Colon (tissue), 2 donors: ENCODE measurements around the gene RAPSN.

Experiments
- FAIRE-seq: peaks from 2 replicates; lab custom pipeline; 2012; peaks lifted over from hg19 to GRCh38; lab: Jason Lieb, UNC
- donor health status: control.
- donor health status: control.

The RAPSN gene

DNA sequence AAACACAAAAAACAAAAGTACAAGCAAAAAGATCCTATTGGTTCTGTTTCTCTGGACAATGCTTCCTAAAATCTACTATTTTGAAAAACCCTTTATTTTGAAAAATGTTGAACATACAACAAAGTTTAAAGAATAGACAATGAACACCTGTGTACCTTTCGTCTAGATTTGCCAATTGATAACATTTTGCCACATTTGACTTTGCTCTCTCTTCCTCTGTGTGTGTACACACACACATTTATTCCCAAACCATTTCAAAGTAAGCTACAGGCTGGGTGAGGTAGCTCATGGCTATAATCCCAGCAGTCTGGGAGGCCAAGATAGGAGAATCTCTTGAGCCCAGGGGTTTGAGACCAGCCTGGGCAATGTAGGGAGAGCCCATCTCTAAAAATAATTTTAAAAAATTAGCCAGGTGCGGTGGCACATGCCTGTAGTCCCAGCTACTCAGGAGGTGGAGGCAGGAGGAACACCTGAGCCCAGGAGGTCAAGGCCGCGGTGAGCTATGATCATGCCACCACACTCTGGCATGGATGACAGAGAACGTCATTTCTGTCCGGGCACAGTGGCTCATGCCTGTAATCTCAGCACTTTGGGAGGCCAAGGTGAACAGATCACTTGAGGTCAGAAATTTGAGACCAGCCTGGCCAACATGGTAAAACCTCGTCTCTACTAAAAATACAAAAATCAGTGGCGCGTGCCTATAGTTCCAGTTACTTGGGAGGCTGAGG is 17.4 kb downstream of the RAPSN start:
- FAIRE-seq, result no peak

DNA sequence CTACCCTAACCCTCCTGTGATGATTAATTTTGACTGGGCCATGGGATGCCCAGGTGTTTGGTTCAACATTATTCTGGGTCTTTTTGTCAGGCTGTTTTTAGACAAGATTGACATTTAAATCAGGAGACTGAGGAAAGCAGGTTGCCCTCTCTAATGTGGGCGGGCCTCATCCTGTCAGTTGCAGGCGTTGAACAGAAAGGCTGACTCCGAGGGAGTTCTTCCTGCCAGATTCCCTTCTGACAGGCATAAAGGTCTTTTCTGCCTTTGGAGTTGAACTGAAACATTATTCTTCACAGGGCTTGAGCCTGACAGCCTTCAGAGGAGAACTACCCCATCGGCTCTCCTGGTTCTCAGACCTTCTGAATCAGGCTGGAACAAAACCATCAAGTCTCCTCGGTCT is 18.4 kb downstream of the RAPSN start:
- FAIRE-seq, result no peak

DNA sequence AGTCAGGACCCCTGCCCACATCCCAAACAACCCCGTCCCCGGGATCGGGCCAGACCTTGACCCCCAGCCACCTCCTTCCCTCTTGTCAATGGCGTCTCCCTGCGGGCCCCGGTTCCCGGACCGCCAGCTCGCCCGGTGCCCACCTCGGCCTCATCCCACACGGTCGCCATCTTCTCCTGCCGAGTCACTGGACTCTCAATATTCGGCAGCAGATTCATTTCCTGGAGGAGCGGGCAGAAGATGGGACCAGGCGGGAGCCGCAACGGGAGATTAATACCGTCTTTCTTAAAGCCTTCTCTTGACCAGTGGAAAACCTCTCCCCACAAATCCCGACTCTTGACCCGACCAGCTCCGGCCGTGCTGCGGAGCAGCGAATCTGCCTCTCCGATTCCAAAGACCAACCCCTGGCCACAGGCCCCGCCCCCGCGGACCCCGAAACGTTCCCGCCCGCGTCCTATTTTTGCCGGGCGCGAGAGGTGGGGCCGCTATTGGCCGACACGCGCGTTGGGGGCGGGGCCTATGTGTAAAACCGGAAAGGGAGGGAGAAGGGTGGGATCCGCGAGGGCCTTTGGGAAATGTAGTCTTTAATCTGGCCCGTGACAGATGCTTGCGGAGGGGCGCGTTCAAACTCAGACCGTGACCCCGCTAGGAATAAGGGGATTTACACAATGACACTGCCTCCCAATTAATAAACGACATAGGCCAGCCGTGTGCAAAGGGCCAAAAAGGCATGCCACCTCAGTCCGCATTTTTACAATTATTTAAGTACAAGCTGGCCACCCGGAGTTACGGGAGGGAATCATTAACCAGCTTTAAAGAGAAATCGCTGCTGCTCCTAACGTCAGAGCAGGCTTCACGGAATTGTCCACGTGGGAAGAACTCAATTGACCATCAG is 22.6 kb downstream of the RAPSN start, which contains the start of gene PSMC3:
Gene PSMC3 (minus strand): TSS at position 378 of the 895 bp plus-strand sequence. CDS start 160 bp downstream, at position 218.
- peak; percentile 71 for FAIRE-seq

DNA sequence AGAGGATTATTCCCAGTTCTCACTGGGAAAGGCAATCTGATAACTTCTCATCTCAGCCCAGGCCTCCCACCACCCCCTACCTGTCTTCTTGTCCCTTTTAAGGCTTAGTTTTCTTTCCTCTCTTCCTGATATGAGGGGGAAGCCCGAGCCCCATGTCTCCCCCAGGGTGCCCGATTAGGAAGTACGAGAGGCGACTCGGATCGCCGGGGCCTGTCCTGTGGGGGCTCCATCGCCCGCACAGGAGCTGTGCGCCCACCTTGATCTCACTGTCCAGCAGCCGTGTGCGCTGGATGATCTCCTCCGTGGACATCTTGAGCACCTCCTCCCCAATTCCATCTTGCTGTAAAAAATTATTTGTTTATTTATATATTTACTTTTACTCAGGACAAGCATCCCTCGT is 23.3 kb downstream of the RAPSN start:
- FAIRE-seq, result no peak

DNA sequence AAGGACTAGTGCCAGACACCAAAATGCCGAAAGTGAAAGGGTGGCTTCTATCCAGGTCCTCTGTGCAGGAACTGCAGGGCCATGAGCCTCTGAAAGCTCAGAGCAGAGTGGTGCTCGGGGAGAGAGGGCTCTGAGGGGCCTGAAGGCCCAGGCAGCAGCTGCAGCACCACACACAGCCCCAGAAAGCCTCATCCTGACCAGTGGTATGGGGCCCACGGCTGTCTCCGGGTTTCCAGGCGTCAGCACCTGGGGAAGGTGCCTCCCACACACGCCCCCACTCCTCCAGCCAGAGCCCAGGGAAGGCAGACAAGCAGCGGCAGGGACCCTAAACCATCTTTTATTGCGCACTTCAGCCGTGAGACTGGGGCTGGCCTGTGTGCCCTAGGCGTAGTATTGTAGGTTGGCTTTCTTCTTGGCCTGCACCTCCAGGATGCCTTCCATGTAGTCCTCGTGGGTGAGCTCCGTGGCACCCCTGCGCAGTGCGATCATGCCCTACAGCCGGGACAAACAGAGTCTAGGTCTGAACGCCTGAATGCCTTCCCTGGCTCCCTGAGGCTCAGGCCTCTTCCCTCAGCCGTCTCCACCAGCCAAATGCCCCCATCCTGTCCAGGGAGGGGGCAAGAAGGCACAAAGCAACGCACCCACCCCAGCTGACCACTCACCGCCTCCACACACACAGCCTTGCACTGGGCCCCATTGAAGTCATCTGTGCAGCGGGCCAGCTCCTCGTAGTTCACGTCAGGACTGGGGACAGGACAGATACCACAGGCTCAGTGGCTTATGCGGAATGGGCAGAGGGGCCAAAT is 30.3 kb downstream of the RAPSN start:
- FAIRE-seq, result no peak

DNA sequence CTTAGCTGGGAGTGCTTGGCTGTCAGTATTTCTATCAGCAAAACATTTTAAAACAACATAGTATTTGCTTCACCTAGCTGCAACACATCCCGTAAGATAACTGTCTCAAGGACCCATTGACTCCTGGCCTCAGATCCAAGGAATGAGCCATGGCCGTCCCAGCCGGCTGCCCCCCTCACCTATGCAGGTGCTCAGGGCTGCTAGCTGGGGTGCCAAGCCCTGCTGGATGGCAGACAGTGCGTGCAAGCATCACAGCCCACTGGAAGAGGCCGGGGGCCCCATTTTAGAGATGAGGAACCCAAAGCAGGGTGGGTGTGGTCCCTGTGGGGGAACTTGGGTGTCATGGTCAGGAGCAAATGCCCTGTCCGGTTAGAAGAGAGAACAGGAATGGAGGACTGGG is 31.2 kb downstream of the RAPSN start:
- no peak for FAIRE-seq

DNA sequence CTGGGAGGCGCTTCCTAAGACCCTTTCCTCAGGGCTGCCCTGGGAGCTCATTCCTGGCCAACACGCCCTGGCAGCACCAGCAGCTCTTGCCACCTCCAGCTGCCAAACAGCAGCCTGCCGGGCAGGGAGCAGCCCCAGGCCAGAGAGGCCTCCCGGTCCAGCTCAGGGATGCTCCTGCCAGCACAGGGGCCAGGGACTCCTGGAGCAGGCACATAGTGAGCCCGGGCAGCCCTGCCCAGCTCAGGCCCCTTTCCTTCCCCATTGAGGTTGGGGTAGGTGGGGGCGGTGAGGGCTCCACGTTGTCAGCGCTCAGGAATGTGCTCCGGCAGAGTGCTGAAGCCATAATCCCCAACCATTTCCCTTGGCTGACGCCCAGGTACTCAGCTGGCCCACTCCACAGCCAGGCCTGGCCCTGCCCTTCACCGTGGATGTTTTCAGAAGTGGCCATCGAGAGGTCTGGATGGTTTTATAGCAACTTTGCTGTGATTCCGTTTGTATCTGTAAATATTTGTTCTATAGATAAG is 32.9 kb downstream of the RAPSN start:
- FAIRE-seq, result no peak

DNA sequence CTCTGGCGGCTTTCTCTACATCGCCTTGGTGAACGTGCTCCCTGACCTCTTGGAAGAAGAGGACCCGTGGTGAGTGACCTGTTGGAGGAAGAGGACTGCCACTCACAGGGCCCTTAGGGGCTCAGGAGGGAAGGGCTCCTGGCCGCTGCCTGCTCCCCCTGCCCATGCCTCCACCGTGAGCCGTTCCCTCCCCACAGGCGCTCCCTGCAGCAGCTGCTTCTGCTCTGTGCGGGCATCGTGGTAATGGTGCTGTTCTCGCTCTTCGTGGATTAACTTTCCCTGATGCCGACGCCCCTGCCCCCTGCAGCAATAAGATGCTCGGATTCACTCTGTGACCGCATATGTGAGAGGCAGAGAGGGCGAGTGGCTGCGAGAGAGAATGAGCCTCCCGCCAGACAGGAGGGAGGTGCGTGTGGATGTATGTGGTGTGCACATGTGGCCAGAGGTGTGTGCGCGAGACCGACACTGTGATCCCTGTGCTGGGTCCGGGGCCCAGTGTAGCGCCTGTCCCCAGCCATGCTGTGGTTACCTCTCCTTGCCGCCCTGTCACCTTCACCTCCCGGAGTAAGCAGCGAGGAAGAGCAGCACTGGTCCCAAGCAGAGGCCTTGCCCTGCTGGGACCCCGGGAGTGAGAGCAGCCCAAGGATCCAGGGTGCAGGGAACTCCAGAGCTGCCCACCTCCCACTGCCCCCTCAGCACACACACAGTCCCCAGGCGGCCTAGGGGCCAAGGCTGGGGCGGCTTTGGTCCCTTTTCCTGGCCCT is 33.7 kb downstream of the RAPSN start:
- FAIRE-seq, result no peak

DNA sequence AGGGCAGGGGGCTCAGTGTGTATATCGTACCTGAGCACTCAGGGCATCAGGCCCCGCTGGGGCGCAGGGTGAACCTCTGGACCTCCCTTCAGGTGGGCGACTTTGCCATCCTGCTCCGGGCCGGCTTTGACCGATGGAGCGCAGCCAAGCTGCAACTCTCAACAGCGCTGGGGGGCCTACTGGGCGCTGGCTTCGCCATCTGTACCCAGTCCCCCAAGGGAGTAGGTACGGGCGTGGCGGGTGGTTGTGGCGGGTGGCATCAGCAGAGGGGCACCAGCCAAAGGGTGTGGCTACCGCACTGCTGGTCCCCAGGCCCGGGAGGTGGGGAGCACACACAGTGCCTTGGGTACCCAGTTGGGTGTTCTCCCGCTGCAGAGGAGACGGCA is 34.3 kb downstream of the RAPSN start:
- no peak for FAIRE-seq

DNA sequence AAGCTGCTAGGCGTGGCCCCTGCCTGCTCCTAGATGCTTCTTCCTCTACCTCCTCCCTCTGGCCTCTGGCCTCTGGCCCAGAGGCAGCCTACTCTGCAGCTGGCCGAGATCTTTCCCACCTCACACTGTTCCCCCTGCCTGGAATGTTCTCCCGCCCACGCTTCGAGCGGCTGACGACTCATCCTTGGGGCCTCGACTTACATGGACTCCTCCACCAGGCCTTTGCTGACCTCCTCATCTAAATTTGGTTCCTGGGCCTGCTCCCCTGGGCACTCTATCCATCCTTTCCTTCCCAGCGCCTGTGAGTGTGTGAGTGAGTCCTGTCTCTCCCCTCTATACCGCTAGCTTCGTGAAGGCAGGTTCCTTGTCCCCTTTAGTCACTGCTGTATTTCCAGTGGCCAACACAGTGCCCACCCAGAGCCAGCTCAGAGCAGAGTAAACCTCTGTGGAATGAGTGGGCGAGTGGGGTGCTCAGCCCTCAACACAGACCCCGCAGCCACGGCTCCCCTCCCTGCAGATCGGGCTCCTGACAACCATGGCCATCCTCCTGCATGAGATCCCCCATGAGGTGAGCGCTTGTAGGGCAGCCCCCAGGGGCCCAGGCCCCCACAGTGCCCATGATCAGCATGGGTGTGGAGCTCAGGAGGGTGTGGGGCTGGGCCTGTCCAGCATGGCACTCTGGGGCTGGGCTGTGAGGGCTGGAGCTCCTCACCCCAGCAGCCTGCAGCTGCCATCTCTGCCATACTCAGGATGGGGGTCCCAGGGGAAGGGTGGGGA is 34.8 kb downstream of the RAPSN start:
- no peak for FAIRE-seq

DNA sequence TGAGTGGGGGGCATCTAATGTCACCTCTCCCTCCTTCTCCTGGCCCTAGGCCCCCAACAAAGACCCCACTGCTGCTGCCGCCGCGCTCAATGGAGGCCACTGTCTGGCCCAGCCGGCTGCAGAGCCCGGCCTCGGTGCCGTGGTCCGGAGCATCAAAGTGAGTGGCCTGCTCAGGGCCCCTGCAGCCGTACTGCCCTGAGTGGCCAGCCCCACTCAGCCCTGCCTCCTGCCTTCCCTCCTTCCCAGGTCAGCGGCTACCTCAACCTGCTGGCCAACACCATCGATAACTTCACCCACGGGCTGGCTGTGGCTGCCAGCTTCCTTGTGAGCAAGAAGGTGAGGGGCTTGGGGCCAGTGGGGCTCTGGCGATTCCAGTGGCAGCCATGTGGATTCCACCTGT is 35.6 kb downstream of the RAPSN start:
- FAIRE-seq, result no peak

DNA sequence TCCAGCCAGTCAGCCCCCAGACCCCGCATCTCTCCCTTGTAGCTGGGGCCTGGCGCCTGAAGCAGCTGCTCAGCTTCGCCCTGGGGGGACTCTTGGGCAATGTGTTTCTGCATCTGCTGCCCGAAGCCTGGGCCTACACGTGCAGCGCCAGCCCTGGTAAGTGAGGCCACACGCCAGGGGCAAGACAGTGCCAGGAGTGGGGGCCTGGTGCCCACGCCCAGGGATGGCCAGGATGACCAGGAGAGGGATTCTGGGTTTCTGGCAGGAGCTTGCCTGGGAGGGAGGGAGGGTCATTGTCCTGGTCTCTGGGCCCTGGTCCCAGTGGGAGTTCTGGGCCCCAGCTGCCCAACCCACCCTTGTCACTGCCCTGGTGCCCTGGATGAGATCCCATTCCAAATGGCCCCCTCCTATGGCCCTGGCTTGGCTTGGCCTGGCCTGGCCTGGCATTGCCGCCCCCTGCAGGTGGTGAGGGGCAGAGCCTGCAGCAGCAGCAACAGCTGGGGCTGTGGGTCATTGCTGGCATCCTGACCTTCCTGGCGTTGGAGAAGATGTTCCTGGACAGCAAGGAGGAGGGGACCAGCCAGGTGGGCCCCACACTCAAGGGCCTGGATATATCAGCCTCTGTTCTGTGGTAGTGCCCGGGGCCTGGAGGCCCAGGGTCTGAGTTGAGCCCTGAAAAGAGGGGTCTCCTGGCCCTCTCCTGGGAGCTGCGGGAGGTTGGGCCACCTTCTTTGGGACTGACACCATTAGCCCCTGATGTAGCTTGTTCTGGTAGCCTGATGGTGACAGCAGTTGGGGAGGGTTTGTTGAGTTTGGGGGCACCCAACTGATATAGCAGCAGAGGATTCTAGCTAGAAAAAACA is 36.8 kb downstream of the RAPSN start:
- no peak for FAIRE-seq

DNA sequence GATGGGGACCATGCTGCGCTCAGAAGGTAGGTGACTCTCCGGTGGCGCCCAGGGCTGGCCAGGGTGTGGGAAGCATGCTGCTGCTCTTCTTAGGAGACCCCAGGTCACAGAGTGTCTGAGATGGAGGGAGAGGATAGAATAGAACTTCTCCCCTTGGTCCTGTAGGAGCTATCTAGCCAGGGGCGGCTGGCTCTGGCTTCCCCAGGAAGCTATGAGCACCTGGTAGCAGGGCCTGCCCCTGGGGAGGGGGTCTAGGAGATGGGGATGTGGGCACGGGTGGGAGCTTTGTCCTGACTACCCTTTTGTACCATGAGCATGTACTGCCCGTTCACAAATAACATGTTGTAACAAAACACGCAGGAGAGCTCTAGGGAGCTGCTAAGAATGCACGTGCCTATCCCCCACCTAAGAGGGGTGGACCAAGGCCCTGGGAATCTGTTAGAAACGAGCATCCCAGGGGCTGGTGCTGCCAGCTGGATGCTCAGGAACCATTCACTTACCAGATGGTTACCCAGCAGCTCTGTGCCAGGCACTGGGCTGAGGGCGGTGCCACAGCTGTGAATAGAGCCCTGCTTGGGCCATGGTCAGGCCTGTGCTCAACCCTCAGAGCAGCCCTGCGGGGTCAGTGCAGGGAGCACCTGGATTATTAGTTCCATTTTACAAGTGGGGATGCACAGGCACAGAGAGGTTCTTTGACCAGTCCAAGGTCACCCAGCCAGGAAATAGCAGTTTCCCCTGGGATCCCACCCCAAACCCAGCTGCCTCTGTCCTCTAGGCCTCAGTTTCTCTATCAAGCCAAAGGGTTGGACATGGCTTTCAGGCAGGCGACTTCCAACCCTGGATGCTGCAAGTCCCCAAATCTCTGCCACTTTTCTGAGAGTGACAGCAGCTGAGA is 38.3 kb downstream of the RAPSN start:
- no peak for FAIRE-seq

DNA sequence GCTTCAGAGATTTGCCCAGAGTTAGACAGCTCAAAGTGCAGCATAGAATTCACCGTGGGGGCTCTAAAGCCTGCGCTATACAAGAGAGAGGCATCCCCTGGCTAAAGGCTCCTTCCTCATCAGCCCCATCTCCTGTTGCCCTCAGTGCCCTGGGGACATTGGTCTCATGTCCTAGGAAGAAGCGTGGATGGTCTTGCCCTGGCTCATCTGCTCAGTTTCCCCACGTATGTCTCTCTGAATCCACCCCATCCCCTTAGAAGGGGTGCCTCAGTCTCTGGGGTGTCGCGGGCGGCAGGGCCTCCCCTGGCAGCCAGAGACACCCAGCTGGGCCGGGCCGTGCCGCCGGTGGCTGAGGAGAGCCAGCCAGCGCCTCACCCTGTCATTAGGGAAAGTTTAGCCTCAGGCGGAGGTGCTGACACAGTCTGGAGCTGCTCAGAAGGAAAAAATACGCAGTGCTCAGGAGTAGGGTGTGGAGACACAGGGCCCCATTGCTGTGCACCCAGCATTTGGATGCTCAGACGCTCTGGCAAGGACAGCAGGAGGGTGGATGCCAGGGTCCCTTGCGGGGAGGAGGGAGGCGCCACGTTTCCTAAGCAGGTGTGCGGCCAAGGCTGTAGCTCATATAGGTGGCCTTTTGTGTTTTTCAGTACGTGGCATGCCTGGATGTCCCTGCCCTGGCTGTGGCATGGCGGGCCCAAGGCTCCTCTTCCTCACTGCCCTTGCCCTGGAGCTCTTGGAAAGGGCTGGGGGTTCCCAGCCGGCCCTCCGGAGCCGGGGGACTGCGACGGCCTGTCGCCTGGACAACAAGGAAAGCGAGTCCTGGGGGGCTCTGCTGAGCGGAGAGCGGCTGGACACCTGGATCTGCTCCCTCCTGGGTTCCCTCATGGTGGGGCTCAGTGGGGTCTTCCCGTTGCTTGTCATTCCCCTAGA is 39.2 kb downstream of the RAPSN start:
- no peak for FAIRE-seq

DNA sequence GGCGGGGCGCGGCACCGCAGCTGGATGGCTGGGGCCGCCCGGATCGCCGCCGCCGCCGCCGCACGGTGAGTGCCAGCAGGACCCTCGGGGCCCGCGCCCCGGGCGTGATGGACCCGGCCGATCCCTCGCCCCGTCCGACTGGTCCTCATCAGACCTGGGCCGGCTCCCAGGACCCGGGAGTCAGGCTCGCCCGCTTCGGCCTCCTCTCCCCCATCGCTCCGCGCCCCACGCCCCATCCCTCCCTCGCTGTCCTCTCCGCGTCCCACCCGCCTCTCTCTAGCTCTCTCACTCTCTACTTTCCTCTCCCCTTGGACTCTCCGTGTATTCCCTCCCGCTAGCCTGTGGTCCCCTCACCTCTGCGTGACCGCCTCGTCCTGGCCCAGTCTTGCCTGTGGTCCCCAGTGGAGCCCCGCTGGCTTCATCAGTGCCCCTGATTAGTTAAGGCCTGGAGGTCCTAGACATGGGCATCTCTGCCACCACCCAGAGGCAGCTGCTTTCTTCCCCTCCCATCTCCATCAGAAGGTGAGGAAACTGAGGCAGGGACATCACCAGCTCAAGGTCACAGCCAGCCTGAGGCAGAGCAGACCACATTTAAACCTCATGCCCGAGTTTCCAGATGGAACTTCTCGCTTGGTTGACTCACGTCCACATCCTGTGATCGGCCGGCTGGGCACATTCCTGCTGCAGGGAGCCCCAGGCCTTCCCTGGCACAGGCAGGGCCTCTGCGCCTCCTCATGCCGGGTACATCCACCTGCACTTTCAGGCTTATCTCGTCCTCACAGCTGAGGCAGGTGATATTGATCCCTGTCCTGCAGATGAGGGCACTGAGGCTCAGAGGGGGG is 40.1 kb downstream of the RAPSN start:
- no peak for FAIRE-seq

DNA sequence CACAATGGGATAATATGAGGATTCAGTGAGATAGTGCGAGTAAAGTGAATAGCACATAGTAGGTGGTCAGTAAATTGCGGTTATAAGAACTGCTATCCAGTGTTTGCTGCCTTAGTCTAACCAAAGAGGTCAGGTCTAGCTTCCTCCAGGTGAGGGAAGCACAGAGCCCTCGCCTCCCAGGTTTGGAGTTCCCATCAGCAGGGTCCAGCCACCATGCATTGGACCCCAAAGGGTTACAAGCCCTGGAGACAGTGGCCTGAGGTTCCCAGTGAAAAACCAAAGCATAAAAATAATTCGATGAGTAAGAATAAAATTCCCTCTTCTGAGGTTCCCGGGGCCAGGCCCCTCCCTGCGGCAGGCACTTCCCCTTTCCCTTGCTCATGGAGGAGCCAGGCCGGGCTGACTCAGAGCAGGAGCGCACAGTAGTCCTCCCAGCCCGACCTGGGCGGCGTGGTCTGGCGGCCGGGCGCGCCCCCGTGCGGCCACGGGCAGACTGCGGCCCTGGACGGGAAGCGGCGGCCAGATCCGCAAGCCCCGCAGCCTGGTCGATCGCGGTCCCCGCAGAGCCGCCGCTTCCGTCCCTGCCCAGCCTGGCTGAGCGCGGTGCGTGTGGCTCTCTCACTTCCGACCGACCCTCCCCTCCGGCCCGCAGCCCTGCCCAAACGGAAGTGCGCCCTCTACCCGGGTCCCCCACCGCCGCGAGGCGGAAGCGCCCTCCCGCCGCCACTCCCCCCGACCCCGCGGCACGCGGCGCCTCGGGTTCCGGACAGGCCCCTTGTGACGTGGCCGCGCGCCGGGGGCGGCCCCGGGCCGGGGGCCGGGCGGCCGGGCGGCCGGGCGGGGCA is 41.0 kb downstream of the RAPSN start, which contains the start of gene SLC39A13:
Gene SLC39A13 (plus strand): TSS at position 845 of the 845 bp plus-strand sequence. CDS start 1,505 bp downstream, outside the sequence.
- FAIRE-seq, result no peak
